GM12891 (cell line): ENCODE measurements around the gene MRPL43.

Experiments
- DNase-seq: peaks from one replicate; pipeline ENCODE4 v3.0.0; 2011; ENCODE audit warnings: low spot score; ENCODE audit not compliant: insufficient read length
- FAIRE-seq: peaks from 2 replicates; lab custom pipeline; 2011; peaks lifted over from hg19 to GRCh38; lab: Jason Lieb, UNC
- PAX5 ChIP-seq: IDR thresholded peaks from 2 replicates; pipeline ENCODE4 v1.6.1; 2011; ENCODE audit warnings: low read length, moderate library complexity, mild to moderate bottlenecking; ENCODE audit not compliant: insufficient read depth, severe bottlenecking
- POLR2A ChIP-seq: IDR thresholded peaks from 2 replicates; pipeline ENCODE4 v1.6.1; 2011; ENCODE audit warnings: low read depth, low read length, control low read depth
- POLR2AphosphoS5 ChIP-seq: IDR thresholded peaks from 2 replicates; pipeline ENCODE4 v1.6.1; 2011; ENCODE audit warnings: low read depth, low read length, control low read depth
- POU2F2 ChIP-seq: IDR thresholded peaks from 2 replicates; pipeline ENCODE4 v1.6.1; 2011; ENCODE audit warnings: low read depth, mild to moderate bottlenecking, control low read depth, low read length, moderate library complexity
- SPI1 ChIP-seq: IDR thresholded peaks from 2 replicates; pipeline ENCODE4 v1.6.1; 2011; ENCODE audit warnings: low read depth, low read length, control low read depth
- TAF1 ChIP-seq: IDR thresholded peaks from 2 replicates; pipeline ENCODE4 v1.6.1; 2011; ENCODE audit warnings: low read depth, low read length, control low read depth

The MRPL43 gene

DNA sequence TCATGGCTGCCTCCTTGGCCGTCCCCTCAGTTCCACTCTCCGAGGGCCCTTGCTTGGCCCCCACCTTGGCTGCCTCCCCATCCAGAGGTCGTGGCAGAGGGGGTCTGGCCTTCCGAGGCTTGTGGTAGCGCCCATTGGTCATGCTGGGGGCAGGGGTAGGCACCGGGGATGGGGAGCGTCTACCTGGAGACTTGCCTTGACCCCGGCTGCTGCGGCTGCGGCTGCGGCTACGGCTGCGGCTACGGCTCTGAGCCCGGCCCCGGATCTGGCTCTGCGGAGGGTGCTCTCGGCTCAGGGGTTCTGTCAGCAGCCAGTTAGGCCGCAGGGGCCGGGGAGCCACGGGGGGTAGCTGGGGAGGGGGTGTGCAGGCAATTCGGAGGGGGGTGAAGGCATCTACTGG is 23.0 kb upstream of the MRPL43 start:
- TF ChIP-seq SPI1 (no peak), TAF1 (no peak), POU2F2 (no peak), POLR2A (no peak), PAX5 (no peak), POLR2AphosphoS5 (no peak)
- FAIRE-seq (no peak), DNase-seq (no peak)

DNA sequence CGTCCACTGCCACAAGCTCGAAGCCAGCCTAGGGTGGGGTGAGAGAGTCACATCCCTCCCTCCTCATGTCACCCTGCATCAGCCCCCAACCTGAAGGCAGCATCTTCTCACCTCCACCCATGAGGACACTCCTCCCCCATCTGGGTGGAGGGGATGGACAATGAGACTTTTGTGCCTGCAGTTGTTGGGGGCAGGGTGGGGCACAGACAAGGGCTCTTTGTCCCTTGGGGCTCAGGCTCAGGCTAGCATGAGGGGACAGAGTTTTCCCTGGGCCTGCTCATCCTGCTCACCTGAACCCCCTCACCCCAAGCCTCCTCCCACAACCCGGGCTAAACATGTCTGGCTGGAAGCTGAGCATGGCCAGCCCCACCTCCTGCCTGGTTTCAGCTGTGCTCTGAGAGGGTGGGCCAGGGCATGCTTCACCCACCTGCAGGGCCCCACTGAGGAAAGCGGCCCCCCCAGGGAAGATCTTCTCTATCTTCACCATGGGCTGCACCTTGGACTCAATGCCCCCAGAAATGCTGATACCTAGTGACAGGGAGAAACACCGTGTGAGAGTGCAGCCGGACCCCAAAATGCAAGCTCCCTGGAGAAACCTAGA is 21.6 kb upstream of the MRPL43 start:
- no peak for DNase-seq
- no peak for FAIRE-seq
- TF ChIP-seq PAX5 = no peak
- no peak for TF ChIP-seq SPI1
- TF ChIP-seq POLR2AphosphoS5 = no peak
- no peak for TF ChIP-seq POLR2A
- TF ChIP-seq TAF1 = no peak
- no peak for TF ChIP-seq POU2F2

DNA sequence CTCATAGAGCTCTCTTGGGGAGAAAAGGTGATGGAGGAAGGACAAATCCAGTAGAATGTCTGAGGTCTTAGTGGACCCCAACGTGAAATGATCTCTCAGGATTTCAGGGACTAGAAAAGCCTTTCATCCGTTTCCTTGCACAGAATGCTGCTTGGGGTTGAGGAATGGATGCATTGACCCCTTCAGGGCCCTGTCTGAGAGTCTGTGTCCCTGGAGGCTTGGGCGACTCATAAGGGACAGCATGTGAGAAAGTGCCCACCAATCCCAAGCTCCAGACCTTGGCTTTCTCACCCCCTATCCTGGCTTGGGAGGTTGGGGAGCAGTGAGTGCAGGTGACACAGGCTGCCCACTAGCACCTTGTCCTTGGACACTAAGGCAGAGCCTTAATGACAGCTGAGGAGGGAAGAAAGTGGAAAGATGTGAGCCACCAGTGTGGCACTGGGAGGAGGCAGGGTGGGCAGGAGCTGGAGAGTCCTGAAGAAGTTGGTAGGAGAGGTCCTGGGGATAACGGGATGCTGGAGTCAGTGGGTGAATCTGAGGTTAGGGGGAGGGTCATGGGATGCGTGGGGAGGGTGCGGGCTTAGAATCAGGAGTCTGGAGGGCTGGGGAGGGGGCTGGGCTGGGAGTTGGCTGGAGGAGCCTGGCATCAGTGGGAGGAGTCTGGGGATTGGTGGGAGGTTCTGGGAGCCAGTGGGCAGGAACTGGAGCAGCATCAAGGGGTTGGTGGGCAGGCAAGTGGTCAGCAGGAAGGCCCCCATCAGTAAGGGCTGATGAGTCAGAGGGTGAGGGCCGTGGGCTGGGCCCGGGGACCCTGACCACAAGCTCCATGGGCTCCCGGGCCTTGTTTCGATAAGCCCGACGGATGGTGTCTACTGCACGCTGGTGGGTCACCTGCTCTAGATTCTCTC is 20.9 kb upstream of the MRPL43 start:
- TF ChIP-seq SPI1 (no peak), POU2F2 (no peak), TAF1 (no peak), POLR2AphosphoS5 (no peak), PAX5 (no peak), POLR2A (no peak)
- FAIRE-seq = no peak
- DNase-seq = no peak

DNA sequence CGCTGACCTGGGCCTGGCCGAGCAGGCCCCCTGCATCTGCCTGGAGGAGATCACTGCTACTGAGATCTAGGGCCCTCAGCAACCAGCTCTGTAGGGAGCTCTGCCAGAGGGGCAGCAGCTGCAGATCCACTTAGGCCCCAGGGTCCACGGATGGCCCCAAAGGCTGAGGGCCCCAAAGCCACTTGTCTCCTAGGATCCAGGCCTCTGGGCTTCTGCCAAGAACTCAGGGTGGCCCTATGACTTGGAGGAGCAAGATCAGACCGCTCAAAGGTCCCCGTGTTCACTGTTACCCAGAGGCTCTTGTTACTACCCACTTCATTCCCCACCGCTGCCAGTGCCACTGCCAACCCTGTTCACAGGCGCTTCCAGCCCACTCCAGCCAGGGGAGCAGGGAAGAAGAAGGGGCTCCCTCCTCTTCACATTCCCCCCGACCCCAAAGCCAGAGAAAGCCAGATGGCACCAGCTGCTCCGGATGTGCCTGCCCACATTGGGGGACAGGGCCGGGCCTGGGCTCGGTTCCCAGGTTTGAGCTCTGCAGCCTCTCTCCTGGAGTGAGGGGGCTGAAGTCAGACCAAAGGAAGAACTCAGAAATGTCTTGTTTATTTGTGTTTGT is 19.9 kb upstream of the MRPL43 start:
- no peak for FAIRE-seq
- TF ChIP-seq POU2F2 (no peak), POLR2A (no peak), SPI1 (no peak), PAX5 (no peak), TAF1 (no peak), POLR2AphosphoS5 (no peak)

DNA sequence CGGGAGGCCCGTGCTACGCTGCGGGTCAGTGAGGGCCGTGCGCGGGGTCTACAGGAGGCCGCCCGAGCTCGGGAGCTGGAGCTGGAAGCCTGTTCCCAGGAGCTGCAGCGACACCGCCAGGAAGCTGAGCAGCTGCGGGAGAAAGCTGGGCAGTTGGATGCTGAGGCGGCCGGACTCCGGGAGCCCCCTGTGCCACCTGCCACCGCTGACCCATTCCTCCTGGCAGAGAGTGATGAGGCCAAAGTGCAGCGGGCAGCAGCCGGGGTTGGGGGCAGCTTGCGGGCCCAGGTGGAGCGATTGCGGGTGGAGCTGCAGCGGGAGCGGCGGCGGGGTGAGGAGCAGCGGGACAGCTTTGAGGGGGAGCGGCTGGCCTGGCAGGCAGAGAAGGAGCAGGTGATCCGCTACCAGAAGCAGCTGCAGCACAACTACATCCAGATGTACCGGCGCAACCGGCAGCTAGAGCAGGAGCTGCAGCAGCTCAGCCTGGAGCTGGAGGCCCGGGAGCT is 19.3 kb upstream of the MRPL43 start:
- FAIRE-seq (no peak), DNase-seq (no peak)
- TF ChIP-seq SPI1 = no peak
- TF ChIP-seq TAF1 = no peak
- no peak for TF ChIP-seq POU2F2
- TF ChIP-seq POLR2AphosphoS5 = no peak
- TF ChIP-seq POLR2A = no peak
- no peak for TF ChIP-seq PAX5

More for the DNA sequence above, 19.9 kb upstream of the MRPL43 start:
- no peak for DNase-seq

DNA sequence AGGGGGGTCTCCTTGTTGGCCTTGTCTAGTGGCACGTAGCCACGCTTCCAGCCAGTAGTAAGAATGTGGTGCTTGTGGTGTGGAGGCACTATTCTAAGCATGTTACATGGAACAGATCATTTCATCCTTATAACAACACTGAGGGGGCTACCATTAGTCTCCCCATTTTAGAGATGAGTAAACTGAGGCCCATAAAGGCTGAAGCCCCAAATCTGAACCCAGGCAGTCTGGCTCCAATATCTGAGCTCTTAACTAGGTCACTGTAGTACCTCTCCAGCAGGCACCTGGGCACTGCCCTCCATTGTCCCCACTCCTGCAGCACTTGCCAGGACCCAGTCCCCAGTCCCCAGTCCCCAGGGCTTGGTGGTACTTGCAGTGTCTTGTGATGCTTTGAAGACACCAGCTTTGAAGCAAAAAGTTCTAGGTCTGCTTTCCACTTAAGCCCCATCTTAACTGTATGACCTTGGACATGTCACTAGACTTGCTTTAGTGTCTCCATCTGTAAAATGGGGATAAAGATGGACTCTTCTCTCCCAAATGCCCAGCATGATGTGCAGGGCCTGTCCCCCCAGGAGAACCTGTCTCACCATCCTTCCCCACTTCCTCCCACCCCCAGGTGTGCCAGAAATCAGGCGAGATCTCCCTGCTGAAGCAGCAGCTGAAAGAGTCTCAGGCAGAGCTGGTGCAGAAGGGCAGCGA is 18.7 kb upstream of the MRPL43 start:
- no peak for TF ChIP-seq POLR2AphosphoS5
- TF ChIP-seq TAF1 = no peak
- TF ChIP-seq PAX5 = no peak
- no peak for TF ChIP-seq POLR2A
- no peak for TF ChIP-seq POU2F2
- TF ChIP-seq SPI1 = no peak
- no peak for FAIRE-seq
- no peak for DNase-seq

DNA sequence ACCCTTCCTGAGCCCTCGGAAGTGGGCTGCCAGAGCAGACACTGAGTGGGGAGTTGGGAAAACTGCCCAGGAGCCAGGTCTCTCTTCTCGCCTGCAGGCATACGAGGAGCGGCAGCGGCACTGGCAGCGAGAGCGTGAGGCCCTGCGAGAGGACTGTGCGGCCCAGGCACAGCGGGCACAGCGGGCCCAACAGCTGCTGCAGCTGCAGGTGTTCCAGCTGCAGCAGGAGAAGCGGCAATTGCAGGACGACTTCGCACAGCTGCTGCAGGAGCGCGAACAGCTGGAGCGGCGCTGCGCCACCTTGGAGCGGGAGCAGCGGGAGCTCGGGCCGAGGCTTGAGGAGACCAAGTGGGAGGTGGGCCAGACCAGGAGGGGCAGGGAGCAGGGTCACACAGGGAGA is 18.1 kb upstream of the MRPL43 start:
- FAIRE-seq = no peak
- no peak for DNase-seq

DNA sequence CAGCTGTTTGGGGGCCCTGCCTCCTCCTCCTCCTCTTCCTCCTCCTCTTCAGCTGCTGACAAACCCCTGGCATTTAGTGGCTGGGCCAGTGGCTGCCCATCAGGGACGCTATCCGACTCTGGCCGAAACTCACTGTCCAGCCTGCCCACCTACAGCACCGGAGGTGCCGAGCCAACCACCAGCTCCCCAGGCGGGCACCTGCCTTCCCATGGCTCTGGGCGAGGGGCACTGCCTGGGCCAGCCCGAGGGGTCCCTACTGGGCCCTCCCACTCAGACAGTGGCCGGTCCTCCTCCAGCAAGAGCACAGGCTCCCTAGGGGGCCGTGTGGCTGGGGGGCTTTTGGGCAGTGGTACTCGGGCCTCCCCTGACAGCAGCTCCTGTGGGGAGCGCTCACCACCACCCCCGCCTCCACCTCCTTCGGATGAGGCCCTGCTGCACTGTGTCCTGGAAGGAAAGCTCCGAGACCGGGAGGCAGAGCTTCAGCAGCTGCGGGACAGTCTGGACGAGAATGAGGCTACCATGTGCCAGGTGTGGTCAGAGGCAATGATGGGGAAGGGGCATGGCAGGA is 16.4 kb upstream of the MRPL43 start:
- DNase-seq (no peak), FAIRE-seq (no peak)
- no peak for TF ChIP-seq POLR2AphosphoS5
- TF ChIP-seq POU2F2 = no peak
- TF ChIP-seq SPI1 = no peak
- no peak for TF ChIP-seq POLR2A
- TF ChIP-seq TAF1 = no peak
- no peak for TF ChIP-seq PAX5

More for the DNA sequence above, 18.1 kb upstream of the MRPL43 start:
- TF ChIP-seq POLR2AphosphoS5 (no peak), POU2F2 (no peak), SPI1 (no peak)
